Pons (tissue), 1 donor: Measurements from ENCODE around the gene PRKAR2B.

ENCODE experiments used
- DNase-seq: peaks from one replicate; pipeline ENCODE4 v3.0.0-alpha.2; 2016; ENCODE audit warnings: low spot score

Gene PRKAR2B

GRCh38 chr7:107044347-107045194 lies at the start of gene PRKAR2B:
TSS of gene PRKAR2B (plus strand) at chr7:107044705. CDS start at chr7:107044908, 203 bp downstream.
- peak; percentile 79 for DNase-seq

- no peak for DNase-seq
Observed at GRCh38 chr7:106994833-106995232, 49.7 kb upstream of the PRKAR2B start.

GRCh38 chr7:106997487-106998271 lies 46.8 kb upstream of the PRKAR2B start:
- DNase-seq = no peak

- DNase-seq = no peak
Observed at GRCh38 chr7:106999023-106999422, 45.5 kb upstream of the PRKAR2B start.

GRCh38 chr7:107001490-107001889 lies 43.0 kb upstream of the PRKAR2B start:
- no peak for DNase-seq

GRCh38 chr7:107002126-107002525 lies 42.4 kb upstream of the PRKAR2B start:
- DNase-seq = no peak

- DNase-seq = no peak
Observed at GRCh38 chr7:107002529-107002998, 41.9 kb upstream of the PRKAR2B start.

- DNase-seq = no peak
Observed at GRCh38 chr7:107007007-107007891, 37.3 kb upstream of the PRKAR2B start.

GRCh38 chr7:107007892-107008287 lies 36.6 kb upstream of the PRKAR2B start:
- DNase-seq = no peak

- DNase-seq = no peak
Observed at GRCh38 chr7:107009846-107010203, 34.7 kb upstream of the PRKAR2B start.

GRCh38 chr7:107012691-107013090 lies 31.8 kb upstream of the PRKAR2B start:
- DNase-seq = no peak

- DNase-seq = no peak
Observed at GRCh38 chr7:107014387-107015023, 30.0 kb upstream of the PRKAR2B start.

GRCh38 chr7:107016312-107016711 lies 28.2 kb upstream of the PRKAR2B start:
- DNase-seq = no peak

GRCh38 chr7:107017965-107018719 lies 26.4 kb upstream of the PRKAR2B start:
- DNase-seq = no peak

- DNase-seq = no peak
Observed at GRCh38 chr7:107020400-107020799, 24.1 kb upstream of the PRKAR2B start.

- no peak for DNase-seq
Observed at GRCh38 chr7:107021600-107021999, 22.9 kb upstream of the PRKAR2B start.

GRCh38 chr7:107023522-107024151 lies 20.9 kb upstream of the PRKAR2B start:
- DNase-seq = no peak

GRCh38 chr7:107024906-107025305 lies 19.6 kb upstream of the PRKAR2B start:
- no peak for DNase-seq

GRCh38 chr7:107025449-107026103 lies 18.9 kb upstream of the PRKAR2B start:
- DNase-seq = no peak

GRCh38 chr7:107026166-107026565 lies 18.3 kb upstream of the PRKAR2B start:
- DNase-seq = no peak
